Measurements from ENCODE around the gene CUL7.

DNA sequence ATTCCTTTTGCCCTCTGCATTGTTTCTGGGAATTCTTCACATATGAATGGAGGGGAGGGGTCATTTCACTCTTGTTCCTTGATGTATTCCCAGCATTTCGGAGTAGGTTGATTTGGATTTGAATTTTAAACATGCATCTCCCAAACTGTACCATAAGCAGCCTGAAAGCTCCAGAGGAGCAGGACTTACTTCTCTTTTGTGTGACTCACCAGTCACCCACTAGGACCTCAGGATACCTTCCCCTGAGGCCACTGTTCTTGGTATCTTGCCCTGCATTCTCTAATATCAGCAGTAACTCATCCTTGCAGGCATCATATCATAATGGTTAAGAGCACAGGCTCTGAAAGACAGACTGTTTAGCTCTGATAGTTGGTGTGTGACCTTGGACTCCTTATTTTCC is 4.9 kb upstream of the CUL7 start:
- TF ChIP-seq ZNF423 (CRISPR knock-in tag; IDR thresholded peaks at IDR 0.05) (no peak), CTCF (IDR thresholded peaks at IDR 0.05) (no peak), MXD4 (CRISPR knock-in tag; IDR thresholded peaks at IDR 0.05; ENCODE audit: borderline replicate concordance) (no peak), ZNF416 (CRISPR knock-in tag; IDR thresholded peaks at IDR 0.05) (no peak), MLX (CRISPR knock-in tag; IDR thresholded peaks at IDR 0.05) (no peak), NR3C1 (CRISPR knock-in tag; conservative IDR thresholded peaks at IDR 0.05; ENCODE audit: low read depth) (no peak), OVOL2 (CRISPR knock-in tag; IDR thresholded peaks at IDR 0.05; ENCODE audit: borderline replicate concordance) (no peak), ATF3 (CRISPR knock-in tag; conservative IDR thresholded peaks at IDR 0.05) (no peak), JUN (CRISPR knock-in tag; IDR thresholded peaks at IDR 0.05) (no peak), NFE2L1 (CRISPR knock-in tag; IDR thresholded peaks at IDR 0.05) (no peak), ETV6 (CRISPR knock-in tag; IDR thresholded peaks at IDR 0.05) (no peak)
- TF ChIP-seq, protein P1, sequence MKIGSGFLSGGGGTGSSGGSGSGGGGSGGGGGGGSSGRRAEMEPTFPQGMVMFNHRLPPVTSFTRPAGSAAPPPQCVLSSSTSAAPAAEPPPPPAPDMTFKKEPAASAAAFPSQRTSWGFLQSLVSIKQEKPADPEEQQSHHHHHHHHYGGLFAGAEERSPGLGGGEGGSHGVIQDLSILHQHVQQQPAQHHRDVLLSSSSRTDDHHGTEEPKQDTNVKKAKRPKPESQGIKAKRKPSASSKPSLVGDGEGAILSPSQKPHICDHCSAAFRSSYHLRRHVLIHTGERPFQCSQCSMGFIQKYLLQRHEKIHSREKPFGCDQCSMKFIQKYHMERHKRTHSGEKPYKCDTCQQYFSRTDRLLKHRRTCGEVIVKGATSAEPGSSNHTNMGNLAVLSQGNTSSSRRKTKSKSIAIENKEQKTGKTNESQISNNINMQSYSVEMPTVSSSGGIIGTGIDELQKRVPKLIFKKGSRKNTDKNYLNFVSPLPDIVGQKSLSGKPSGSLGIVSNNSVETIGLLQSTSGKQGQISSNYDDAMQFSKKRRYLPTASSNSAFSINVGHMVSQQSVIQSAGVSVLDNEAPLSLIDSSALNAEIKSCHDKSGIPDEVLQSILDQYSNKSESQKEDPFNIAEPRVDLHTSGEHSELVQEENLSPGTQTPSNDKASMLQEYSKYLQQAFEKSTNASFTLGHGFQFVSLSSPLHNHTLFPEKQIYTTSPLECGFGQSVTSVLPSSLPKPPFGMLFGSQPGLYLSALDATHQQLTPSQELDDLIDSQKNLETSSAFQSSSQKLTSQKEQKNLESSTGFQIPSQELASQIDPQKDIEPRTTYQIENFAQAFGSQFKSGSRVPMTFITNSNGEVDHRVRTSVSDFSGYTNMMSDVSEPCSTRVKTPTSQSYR (CRISPR knock-in tag; IDR thresholded peaks at IDR 0.05), result no peak
